A673 (cell line): ENCODE data around the gene GLOD5. TPM values are rescaled to one million over a fixed set of nuclear protein-coding genes. Genes with fewer than 3 reads are reported as not detected.

Experiments
- BruUV-seq: library from RNA; stranded (reverse); fragments of 400-500 nt; replicated peaks from 2 replicates; lab custom pipeline; 2021; lab: Mats Ljungman, UMichigan
- CTCF ChIA-PET: fragments of 300-600 bp; sonication (Branson Sonifier 250); formaldehyde crosslinking; loops from one replicate; lab custom pipeline; 2022; ENCODE audit warnings: antibody characterized with exemption; lab: Charles Lee
- POLR2A ChIA-PET: fragments of 300-600 bp; sonication (Branson Sonifier 250); formaldehyde crosslinking; loops from one replicate; lab custom pipeline; 2022; ENCODE audit warnings: antibody characterized with exemption; ENCODE audit not compliant: low non-redundant PET; lab: Charles Lee
- DNase-seq: peaks from one replicate; pipeline ENCODE4 v3.0.0-alpha.2; 2015; ENCODE audit warnings: low spot score
- H3K27ac ChIP-seq: fragments of 200-600 bp; sonication (generic); 2 replicates; pipeline ENCODE4 v1.5.1; 2016; ENCODE audit warnings: mixed run types, low read depth, mild to moderate bottlenecking, mixed read lengths, antibody characterized with exemption, low read length; ENCODE audit not compliant: poor library complexity, severe bottlenecking
- H3K27me3 ChIP-seq: fragments of 200-600 bp; sonication (generic); replicated peaks from 2 replicates; pipeline ENCODE4 v1.6.1; 2017; ENCODE audit warnings: mixed run types, low read depth, mild to moderate bottlenecking, mixed read lengths, antibody characterized with exemption, low read length; ENCODE audit not compliant: insufficient read depth, poor library complexity
- H3K36me3 ChIP-seq: fragments of 200-600 bp; sonication (generic); 2 replicates; pipeline ENCODE4 v1.6.1; 2016; ENCODE audit warnings: mixed run types, mild to moderate bottlenecking, mixed read lengths, antibody characterized with exemption, low read length; ENCODE audit not compliant: insufficient read depth, poor library complexity, severe bottlenecking
- H3K4me1 ChIP-seq: fragments of 200-600 bp; sonication (generic); 2 replicates; pipeline ENCODE4 v1.6.1; 2017; ENCODE audit warnings: mixed run types, mild to moderate bottlenecking, mixed read lengths, antibody characterized with exemption, low read length; ENCODE audit not compliant: insufficient read depth, poor library complexity, severe bottlenecking
- H3K4me3 ChIP-seq: fragments of 200-600 bp; sonication (generic); 2 replicates; pipeline ENCODE4 v1.5.1; 2016; ENCODE audit warnings: low read depth, mixed run types, mild to moderate bottlenecking, mixed read lengths, low read length; ENCODE audit not compliant: poor library complexity, severe bottlenecking
- H3K9me3 ChIP-seq: fragments of 200-600 bp; sonication (generic); 2 replicates; pipeline ENCODE4 v1.6.1; 2016; ENCODE audit warnings: mixed run types, low read depth, mild to moderate bottlenecking, mixed read lengths, antibody characterized with exemption, low read length; ENCODE audit not compliant: poor library complexity, severe bottlenecking
- EZH2 ChIP-seq: fragments of 200-600 bp; sonication (generic); IDR thresholded peaks from 2 replicates; pipeline ENCODE4 v1.6.1; 2017; ENCODE audit warnings: borderline replicate concordance, low read depth, mild to moderate bottlenecking, mixed read lengths, antibody characterized with exemption, low read length; ENCODE audit not compliant: poor library complexity, severe bottlenecking
- intact Hi-C: fragments of 100-400 bp; cut with micrococcal nuclease; formaldehyde crosslinking; loops from one replicate; pipeline ENCODE4 v1.10.0; 2022; ENCODE audit not compliant: unreplicated experiment
- total RNA-seq: library from RNA; stranded (reverse); gene quantifications from 2 replicates; pipeline ENCODE4 v1.2.3, GENCODE V29; 2021
- TF ChIP-seq, protein P1 (sequence below): fragments of 300-800, 200-600 bp; sonication (generic); conservative IDR thresholded peaks from 2 replicates; pipeline ENCODE4 v1.5.1; 2017; ENCODE audit warnings: low read depth, mild to moderate bottlenecking, antibody characterized with exemption, low read length, moderate library complexity, mixed read lengths

Gene GLOD5
- total RNA-seq, 1 experiment from 2014 or later, result not detected

DNA sequence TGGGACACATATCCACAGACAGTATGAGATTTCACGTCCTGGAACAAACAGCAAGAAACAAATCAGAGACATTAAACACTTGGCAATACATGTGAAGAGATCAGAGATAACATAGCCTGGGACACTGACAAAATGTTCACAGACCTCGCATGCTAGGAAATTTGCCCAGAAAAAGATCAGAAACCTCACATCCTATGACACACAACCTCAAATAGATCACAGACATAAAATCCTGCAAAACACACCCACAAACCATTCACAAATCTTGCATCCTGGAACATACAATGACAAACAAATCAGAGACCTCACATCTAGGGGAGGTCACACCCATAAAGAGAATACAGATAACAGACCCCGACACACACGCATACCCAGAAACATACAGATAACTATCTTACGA, 47.0 kb upstream of the GLOD5 start:
- H3K27me3 ChIP-seq, result no peaks in the 10 kb centered on the region
- no peak overlapping the region for H3K27ac ChIP-seq
- no peaks in the 10 kb centered on the region for H3K9me3 ChIP-seq
- ChIA-PET CTCF (no interaction called here), POLR2A (no interaction called here)
- no peak for TF ChIP-seq EZH2
- TF ChIP-seq, protein P1, sequence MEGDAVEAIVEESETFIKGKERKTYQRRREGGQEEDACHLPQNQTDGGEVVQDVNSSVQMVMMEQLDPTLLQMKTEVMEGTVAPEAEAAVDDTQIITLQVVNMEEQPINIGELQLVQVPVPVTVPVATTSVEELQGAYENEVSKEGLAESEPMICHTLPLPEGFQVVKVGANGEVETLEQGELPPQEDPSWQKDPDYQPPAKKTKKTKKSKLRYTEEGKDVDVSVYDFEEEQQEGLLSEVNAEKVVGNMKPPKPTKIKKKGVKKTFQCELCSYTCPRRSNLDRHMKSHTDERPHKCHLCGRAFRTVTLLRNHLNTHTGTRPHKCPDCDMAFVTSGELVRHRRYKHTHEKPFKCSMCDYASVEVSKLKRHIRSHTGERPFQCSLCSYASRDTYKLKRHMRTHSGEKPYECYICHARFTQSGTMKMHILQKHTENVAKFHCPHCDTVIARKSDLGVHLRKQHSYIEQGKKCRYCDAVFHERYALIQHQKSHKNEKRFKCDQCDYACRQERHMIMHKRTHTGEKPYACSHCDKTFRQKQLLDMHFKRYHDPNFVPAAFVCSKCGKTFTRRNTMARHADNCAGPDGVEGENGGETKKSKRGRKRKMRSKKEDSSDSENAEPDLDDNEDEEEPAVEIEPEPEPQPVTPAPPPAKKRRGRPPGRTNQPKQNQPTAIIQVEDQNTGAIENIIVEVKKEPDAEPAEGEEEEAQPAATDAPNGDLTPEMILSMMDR, result no peak
- DNase-seq, result no peak
- H3K4me3 ChIP-seq, result no peak overlapping the region
- intact Hi-C loops, result no loop called here
- H3K4me1 ChIP-seq, result no peaks in the 10 kb centered on the region
- no peaks in the 10 kb centered on the region for H3K36me3 ChIP-seq
- no TSS peak for BruUV-seq

DNA sequence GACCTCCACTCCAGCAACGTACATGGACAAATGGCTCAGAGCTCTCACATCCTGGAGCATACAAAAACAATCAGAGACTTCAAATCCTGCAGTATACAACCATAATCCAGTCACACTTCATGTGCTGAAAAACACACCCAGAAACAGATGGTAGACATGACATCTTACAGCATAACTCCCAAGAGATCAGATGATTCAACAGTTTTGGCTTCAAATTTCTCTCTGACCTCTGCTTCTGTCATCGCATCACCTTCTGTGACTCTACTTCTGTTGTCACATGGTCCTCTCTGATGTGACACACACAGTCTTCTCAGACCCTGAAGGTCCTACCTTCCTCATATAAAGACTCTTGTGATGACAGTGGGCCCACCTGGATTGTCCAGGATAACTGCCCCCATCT, 46.5 kb upstream of the GLOD5 start:
- no peak overlapping the region for H3K27ac ChIP-seq
- BruUV-seq, result no TSS peak
- H3K4me3 ChIP-seq, result no peak overlapping the region
- H3K27me3 ChIP-seq, result no peaks in the 10 kb centered on the region
- CTCF ChIA-PET, result no interaction called here
- intact Hi-C loops, result no loop called here
- no peaks in the 10 kb centered on the region for H3K9me3 ChIP-seq
- H3K36me3 ChIP-seq, result no peaks in the 10 kb centered on the region
- no peak for DNase-seq
- POLR2A ChIA-PET, result no interaction called here
- TF ChIP-seq EZH2, result no peak
- TF ChIP-seq, protein P1, result no peak
- H3K4me1 ChIP-seq, result no peaks in the 10 kb centered on the region

DNA sequence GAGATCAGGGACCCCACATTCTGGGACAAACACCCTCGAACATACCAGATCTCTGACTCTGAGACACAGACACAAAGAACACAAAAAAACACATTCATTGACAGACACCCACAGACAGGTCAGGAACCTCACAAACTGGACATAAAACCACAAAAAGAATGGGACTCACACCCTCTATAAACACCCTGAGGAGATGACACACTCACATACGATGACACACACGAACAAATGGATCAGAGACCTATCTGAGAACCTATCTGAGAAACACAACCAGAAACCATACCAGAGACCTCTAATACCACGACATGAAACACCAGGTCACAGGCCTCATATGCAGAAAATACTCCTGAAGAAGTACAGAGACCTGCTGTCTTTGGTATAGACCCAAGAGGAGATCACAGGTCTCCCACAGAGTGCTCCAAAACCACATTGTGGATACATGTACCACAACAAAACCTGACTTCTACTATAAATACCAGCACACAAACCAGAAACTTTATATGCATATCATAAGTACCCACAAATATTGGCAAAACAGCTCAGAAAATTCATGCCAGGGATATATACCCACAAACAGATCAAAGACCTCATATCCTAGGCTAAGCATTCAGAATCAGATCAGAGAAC, 45.6 kb upstream of the GLOD5 start:
- Histone ChIP-seq H3K27ac (no peak overlapping the region), H3K36me3 (no peaks in the 10 kb centered on the region), H3K27me3 (no peaks in the 10 kb centered on the region), H3K4me3 (no peak overlapping the region), H3K9me3 (no peaks in the 10 kb centered on the region), H3K4me1 (no peaks in the 10 kb centered on the region)
- TF ChIP-seq EZH2, result no peak
- TF ChIP-seq, protein P1, result no peak
- DNase-seq, result no peak
- ChIA-PET POLR2A (no interaction called here), CTCF (interaction anchor here (0.6 kb wide), 1 partner anchor 169 kb away, joined by 3 read pairs; no protein-coding TSS in a partner anchor)
- BruUV-seq, result no TSS peak
- intact Hi-C loops, result no loop called here
